Measurements from ENCODE around the gene PRDM11.

DNA sequence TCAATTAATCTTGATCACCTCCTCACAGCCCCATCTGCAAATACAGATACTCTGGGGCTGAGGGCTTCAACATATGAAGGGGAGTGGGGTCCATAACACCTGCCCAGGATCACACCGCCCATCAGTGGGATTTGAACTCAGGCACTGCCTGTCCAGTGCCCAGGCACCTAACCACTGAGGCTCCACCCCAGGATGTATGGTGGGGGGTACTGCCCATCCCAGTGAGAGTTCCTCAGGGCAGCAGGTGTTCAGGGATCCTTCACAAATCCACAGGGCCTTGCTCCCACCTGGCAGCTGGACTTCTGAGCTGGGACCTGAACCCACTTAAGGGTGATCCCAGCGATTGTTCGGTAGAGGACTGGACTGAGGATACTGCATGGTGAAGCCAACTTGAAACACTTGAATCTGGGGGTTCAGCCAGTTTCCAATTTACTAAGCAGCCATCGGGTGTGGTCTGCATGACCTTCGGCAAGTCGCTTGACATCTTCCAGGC is 33.3 kb downstream of the PRDM11 start:
- TF ChIP-seq, protein P1, sequence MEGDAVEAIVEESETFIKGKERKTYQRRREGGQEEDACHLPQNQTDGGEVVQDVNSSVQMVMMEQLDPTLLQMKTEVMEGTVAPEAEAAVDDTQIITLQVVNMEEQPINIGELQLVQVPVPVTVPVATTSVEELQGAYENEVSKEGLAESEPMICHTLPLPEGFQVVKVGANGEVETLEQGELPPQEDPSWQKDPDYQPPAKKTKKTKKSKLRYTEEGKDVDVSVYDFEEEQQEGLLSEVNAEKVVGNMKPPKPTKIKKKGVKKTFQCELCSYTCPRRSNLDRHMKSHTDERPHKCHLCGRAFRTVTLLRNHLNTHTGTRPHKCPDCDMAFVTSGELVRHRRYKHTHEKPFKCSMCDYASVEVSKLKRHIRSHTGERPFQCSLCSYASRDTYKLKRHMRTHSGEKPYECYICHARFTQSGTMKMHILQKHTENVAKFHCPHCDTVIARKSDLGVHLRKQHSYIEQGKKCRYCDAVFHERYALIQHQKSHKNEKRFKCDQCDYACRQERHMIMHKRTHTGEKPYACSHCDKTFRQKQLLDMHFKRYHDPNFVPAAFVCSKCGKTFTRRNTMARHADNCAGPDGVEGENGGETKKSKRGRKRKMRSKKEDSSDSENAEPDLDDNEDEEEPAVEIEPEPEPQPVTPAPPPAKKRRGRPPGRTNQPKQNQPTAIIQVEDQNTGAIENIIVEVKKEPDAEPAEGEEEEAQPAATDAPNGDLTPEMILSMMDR (IDR thresholded peaks at IDR 0.05): no peak
- TF ChIP-seq POLR2A (IDR thresholded peaks at IDR 0.05): no peak
- TF ChIP-seq POLR2AphosphoS5 (IDR thresholded peaks at IDR 0.05): no peak
- no peak for TF ChIP-seq EP300 (IDR thresholded peaks at IDR 0.05)

Measured in stomach (tissue), 4 donors.